DOHH2 (cell line): ENCODE measurements around the gene GJB1.

Experiments used
- H3F3A ChIP-seq: fragments of 200-600 bp; sonication (generic), shearing (Covaris generic); 2 replicates; pipeline ENCODE4 v1.6.0; 2016; ENCODE audit warnings: antibody characterized with exemption, mild to moderate bottlenecking; ENCODE audit not compliant: control insufficient read depth, insufficient read depth
- H3K27ac ChIP-seq: fragments of 200-600 bp; sonication (generic); 2 replicates; pipeline ENCODE4 v1.5.1; 2014; ENCODE audit warnings: low read depth, mild to moderate bottlenecking, low read length, moderate library complexity
- H3K27me3 ChIP-seq: fragments of 200-600 bp; sonication (generic); 2 replicates; pipeline ENCODE4 v1.6.1; 2014; ENCODE audit warnings: mild to moderate bottlenecking, low read length, mixed read lengths; ENCODE audit not compliant: control insufficient read depth
- H3K36me3 ChIP-seq: fragments of 200-600 bp; sonication (generic); 2 replicates; pipeline ENCODE4 v1.6.1; 2014; ENCODE audit warnings: mild to moderate bottlenecking, low read length, moderate library complexity, mixed read lengths; ENCODE audit not compliant: control insufficient read depth
- H3K4me1 ChIP-seq: fragments of 200-600 bp; sonication (generic); 2 replicates; pipeline ENCODE4 v1.6.1; 2014; ENCODE audit warnings: mild to moderate bottlenecking, low read length, mixed read lengths; ENCODE audit not compliant: control insufficient read depth
- H3K4me2 ChIP-seq: fragments of 200-600 bp; sonication (generic); 2 replicates; pipeline ENCODE4 v1.6.0; 2014; ENCODE audit warnings: mild to moderate bottlenecking, low read length, moderate library complexity
- H3K4me3 ChIP-seq: fragments of 200-600 bp; sonication (generic); 2 replicates; pipeline ENCODE4 v1.5.1; 2014; ENCODE audit warnings: mild to moderate bottlenecking, low read length, mixed read lengths
- H3K79me2 ChIP-seq: fragments of 200-600 bp; sonication (generic); 2 replicates; pipeline ENCODE4 v1.6.1; 2014; ENCODE audit warnings: mild to moderate bottlenecking, low read length, mixed read lengths; ENCODE audit not compliant: control insufficient read depth
- H3K9me2 ChIP-seq: fragments of 200-600 bp; sonication (generic); replicated peaks from 2 replicates; pipeline ENCODE4 v1.6.1; 2014; ENCODE audit warnings: mild to moderate bottlenecking, low read length, mixed read lengths; ENCODE audit not compliant: control insufficient read depth
- H3K9me3 ChIP-seq: fragments of 200-600 bp; sonication (generic); 2 replicates; pipeline ENCODE4 v1.6.1; 2014; ENCODE audit warnings: antibody characterized with exemption, low read length, mixed read lengths; ENCODE audit not compliant: control insufficient read depth, insufficient read depth
- H4K20me1 ChIP-seq: fragments of 200-600 bp; sonication (generic); 2 replicates; pipeline ENCODE4 v1.6.0; 2014; ENCODE audit warnings: low read depth, mild to moderate bottlenecking, antibody characterized with exemption, low read length, moderate library complexity; ENCODE audit not compliant: control insufficient read depth, insufficient read depth
- EZH2phosphoT487 ChIP-seq: fragments of 200-600 bp; sonication (generic); IDR thresholded peaks from 2 replicates; pipeline ENCODE4 v1.6.1; 2017; ENCODE audit warnings: borderline replicate concordance, mild to moderate bottlenecking, antibody characterized with exemption, low read length, moderate library complexity, mixed read lengths
- TF ChIP-seq, protein P1 (sequence below): fragments of 200-600 bp; sonication (generic); IDR thresholded peaks from one replicate; pipeline ENCODE4 v1.5.1; 2014; ENCODE audit warnings: antibody characterized with exemption, mild to moderate bottlenecking, low read depth, low read length; ENCODE audit not compliant: poor library complexity, severe bottlenecking

Gene GJB1

GRCh38 chrX:71181910-71182799 lies 40.9 kb upstream of the GJB1 start:
- Histone ChIP-seq H3K79me2 (no peaks in the 10 kb centered on the region), H3K4me1 (peaks cover 27% of the 10 kb centered on the region), H3K4me2 (peak overlapping the region; percentile 84), H3K36me3 (no peaks in the 10 kb centered on the region), H3K9me3 (no peaks in the 10 kb centered on the region), H3K27me3 (no peaks in the 10 kb centered on the region), H4K20me1 (no peaks in the 10 kb centered on the region), H3F3A (peaks cover 2% of the 10 kb centered on the region; the same call in 1 of the 2 replicates), H3K9me2 (no peaks in the 10 kb centered on the region), H3K4me3 (peak overlapping the region; percentile 79), H3K27ac (peak overlapping the region; percentile 89)
- TF ChIP-seq EZH2phosphoT487, result no peak
- TF ChIP-seq, protein P1, sequence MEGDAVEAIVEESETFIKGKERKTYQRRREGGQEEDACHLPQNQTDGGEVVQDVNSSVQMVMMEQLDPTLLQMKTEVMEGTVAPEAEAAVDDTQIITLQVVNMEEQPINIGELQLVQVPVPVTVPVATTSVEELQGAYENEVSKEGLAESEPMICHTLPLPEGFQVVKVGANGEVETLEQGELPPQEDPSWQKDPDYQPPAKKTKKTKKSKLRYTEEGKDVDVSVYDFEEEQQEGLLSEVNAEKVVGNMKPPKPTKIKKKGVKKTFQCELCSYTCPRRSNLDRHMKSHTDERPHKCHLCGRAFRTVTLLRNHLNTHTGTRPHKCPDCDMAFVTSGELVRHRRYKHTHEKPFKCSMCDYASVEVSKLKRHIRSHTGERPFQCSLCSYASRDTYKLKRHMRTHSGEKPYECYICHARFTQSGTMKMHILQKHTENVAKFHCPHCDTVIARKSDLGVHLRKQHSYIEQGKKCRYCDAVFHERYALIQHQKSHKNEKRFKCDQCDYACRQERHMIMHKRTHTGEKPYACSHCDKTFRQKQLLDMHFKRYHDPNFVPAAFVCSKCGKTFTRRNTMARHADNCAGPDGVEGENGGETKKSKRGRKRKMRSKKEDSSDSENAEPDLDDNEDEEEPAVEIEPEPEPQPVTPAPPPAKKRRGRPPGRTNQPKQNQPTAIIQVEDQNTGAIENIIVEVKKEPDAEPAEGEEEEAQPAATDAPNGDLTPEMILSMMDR, result no peak

DNA sequence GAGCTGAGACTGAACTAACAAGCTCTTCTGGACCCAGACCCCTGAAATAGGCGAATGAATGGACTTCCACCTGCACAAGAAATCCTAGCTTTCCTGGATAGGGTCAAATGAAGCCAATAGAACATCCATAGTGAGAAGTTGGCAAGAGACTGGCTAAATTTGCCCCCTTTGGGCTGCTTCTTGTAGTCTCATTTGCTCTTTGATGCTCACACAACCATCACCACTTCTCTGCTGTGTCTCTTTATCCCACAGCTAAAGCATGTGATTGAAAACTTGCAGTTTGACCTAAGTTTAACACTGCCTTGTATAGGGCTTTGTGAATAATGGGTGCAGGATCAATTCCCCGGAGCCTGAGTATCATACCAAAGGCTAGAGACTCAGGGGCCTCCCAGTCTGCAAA lies 40.2 kb upstream of the GJB1 start:
- Histone ChIP-seq H3K4me2 (peak overlapping the region; percentile 84), H4K20me1 (no peaks in the 10 kb centered on the region), H3K27me3 (no peaks in the 10 kb centered on the region), H3K27ac (peak overlapping the region; percentile 89), H3K36me3 (no peaks in the 10 kb centered on the region), H3K79me2 (no peaks in the 10 kb centered on the region), H3K9me2 (no peaks in the 10 kb centered on the region), H3K4me3 (peak overlapping the region; percentile 79), H3K9me3 (no peaks in the 10 kb centered on the region), H3K4me1 (peaks cover 27% of the 10 kb centered on the region), H3F3A (peaks cover 2% of the 10 kb centered on the region; the same call in 1 of the 2 replicates)
- TF ChIP-seq EZH2phosphoT487, result no peak
- TF ChIP-seq, protein P1, result no peak

DNA sequence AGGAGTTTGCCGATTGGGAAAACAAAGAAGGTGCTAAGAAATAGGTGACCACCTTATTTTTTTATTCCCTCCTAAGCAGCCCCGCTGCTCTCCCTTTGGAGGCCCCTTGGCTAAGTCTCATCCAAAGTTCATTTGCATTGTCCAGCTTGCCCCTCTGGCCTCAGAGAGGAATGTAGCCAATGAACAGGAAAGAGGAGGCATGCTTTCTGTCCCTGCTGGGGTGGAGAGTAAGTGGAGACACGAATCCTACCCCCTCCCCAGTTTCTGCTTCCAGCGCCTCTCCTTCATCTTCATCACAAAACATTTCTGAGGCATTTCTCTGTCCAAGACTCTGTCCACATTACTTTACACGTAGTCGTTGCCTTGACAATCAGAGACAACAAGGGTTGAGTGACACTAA lies 39.7 kb upstream of the GJB1 start:
- H3F3A ChIP-seq, result peaks cover 2% of the 10 kb centered on the region; the same call in 1 of the 2 replicates
- H3K36me3 ChIP-seq, result no peaks in the 10 kb centered on the region
- no peaks in the 10 kb centered on the region for H4K20me1 ChIP-seq
- H3K9me3 ChIP-seq, result no peaks in the 10 kb centered on the region
- H3K4me3 ChIP-seq, result no peak overlapping the region
- H3K4me1 ChIP-seq, result peaks cover 27% of the 10 kb centered on the region
- H3K27me3 ChIP-seq, result no peaks in the 10 kb centered on the region
- H3K9me2 ChIP-seq, result no peaks in the 10 kb centered on the region
- H3K79me2 ChIP-seq, result no peaks in the 10 kb centered on the region
- no peak for TF ChIP-seq EZH2phosphoT487
- TF ChIP-seq, protein P1, result no peak
- H3K27ac ChIP-seq, result no peak overlapping the region
- no peak overlapping the region for H3K4me2 ChIP-seq
